ENCODE measurements around the gene RHOT1.
"Not testable (repeated sequence)": the region's sequence is repeated elsewhere in the genome, so short reads cannot be mapped to it uniquely, and the experiment has no call there.

The RHOT1 gene

GRCh38 chr17:32263515-32263914 is 121.2 kb downstream of the RHOT1 start:
- H3K4me1 Mint-ChIP-seq: peaks cover 17% of the 10 kb centered on the region
- H3K27me3 Mint-ChIP-seq: peaks cover 32% of the 10 kb centered on the region
- H3K27ac Mint-ChIP-seq: peak overlapping the region; percentile 46
- H3K4me3 Mint-ChIP-seq, H3K9me3 Mint-ChIP-seq, H3K36me3 Mint-ChIP-seq: not testable (repeated sequence)

GRCh38 chr17:32264140-32264799 is 122.0 kb downstream of the RHOT1 start:
- no peaks in the 10 kb centered on the region for H3K9me3 Mint-ChIP-seq
- peak overlapping the region; percentile 63 for H3K4me3 Mint-ChIP-seq
- no peaks in the 10 kb centered on the region for H3K36me3 Mint-ChIP-seq
- peak overlapping the region; percentile 46 for H3K27ac Mint-ChIP-seq
- peaks cover 34% of the 10 kb centered on the region for H3K27me3 Mint-ChIP-seq
- H3K4me1 Mint-ChIP-seq: peaks cover 17% of the 10 kb centered on the region

GRCh38 chr17:32264823-32265191 is 122.5 kb downstream of the RHOT1 start:
- Mint-ChIP-seq H3K4me3 (peak overlapping the region; percentile 63), H3K27me3 (peaks cover 37% of the 10 kb centered on the region), H3K27ac (no peak overlapping the region)

GRCh38 chr17:32265192-32265923 is 123.1 kb downstream of the RHOT1 start, which contains the start of gene RHBDL3:
Gene RHBDL3, plus strand, starts transcription at chr17:32265832. Its CDS starts 358 bp downstream, at chr17:32266190.
- Mint-ChIP-seq H3K4me3 (peak within 1 kb of the TSS; percentile 79), H3K36me3 (no peaks in the 10 kb centered on the region), H3K27me3 (peaks cover 37% of the 10 kb centered on the region), H3K9me3 (no peaks in the 10 kb centered on the region), H3K27ac (no peak within 1 kb of the TSS), H3K4me1 (peaks cover 17% of the 10 kb centered on the region)

More at GRCh38 chr17:32264823-32265191, 122.5 kb downstream of the RHOT1 start:
- H3K36me3 Mint-ChIP-seq: no peaks in the 10 kb centered on the region
- H3K4me1 Mint-ChIP-seq: peaks cover 17% of the 10 kb centered on the region
- H3K9me3 Mint-ChIP-seq: no peaks in the 10 kb centered on the region

GRCh38 chr17:32266051-32266388 is 123.7 kb downstream of the RHOT1 start:
- Mint-ChIP-seq H3K27ac (no peak overlapping the region), H3K4me1 (peaks cover 17% of the 10 kb centered on the region), H3K9me3 (no peaks in the 10 kb centered on the region), H3K36me3 (no peaks in the 10 kb centered on the region), H3K27me3 (peaks cover 37% of the 10 kb centered on the region), H3K4me3 (no peak overlapping the region)

GRCh38 chr17:32266389-32267301 is 124.3 kb downstream of the RHOT1 start:
- H3K36me3 Mint-ChIP-seq: no peaks in the 10 kb centered on the region
- peak overlapping the region; percentile 79 for H3K4me3 Mint-ChIP-seq
- peaks cover 37% of the 10 kb centered on the region for H3K27me3 Mint-ChIP-seq
- peaks cover 17% of the 10 kb centered on the region for H3K4me1 Mint-ChIP-seq
- H3K27ac Mint-ChIP-seq: no peak overlapping the region
- H3K9me3 Mint-ChIP-seq: no peaks in the 10 kb centered on the region

GRCh38 chr17:32267690-32268205 is 125.4 kb downstream of the RHOT1 start:
- Mint-ChIP-seq H3K36me3 (no peaks in the 10 kb centered on the region), H3K27me3 (peaks cover 33% of the 10 kb centered on the region), H3K9me3 (no peaks in the 10 kb centered on the region), H3K4me3 (peak overlapping the region; percentile 81), H3K4me1 (peaks cover 17% of the 10 kb centered on the region), H3K27ac (peak overlapping the region; percentile 75)

GRCh38 chr17:32268734-32269288 is 126.5 kb downstream of the RHOT1 start:
- Mint-ChIP-seq H3K27ac (no peak overlapping the region), H3K4me3 (no peak overlapping the region), H3K4me1 (peaks cover 17% of the 10 kb centered on the region), H3K36me3 (no peaks in the 10 kb centered on the region), H3K9me3 (no peaks in the 10 kb centered on the region), H3K27me3 (peaks cover 29% of the 10 kb centered on the region)

- no peak overlapping the region for H3K4me3 Mint-ChIP-seq
- peaks cover 17% of the 10 kb centered on the region for H3K4me1 Mint-ChIP-seq
- no peaks in the 10 kb centered on the region for H3K9me3 Mint-ChIP-seq
- no peak overlapping the region for H3K27ac Mint-ChIP-seq
- H3K36me3 Mint-ChIP-seq: no peaks in the 10 kb centered on the region
- peaks cover 24% of the 10 kb centered on the region for H3K27me3 Mint-ChIP-seq
These were observed 127.1 kb downstream of the RHOT1 start for GRCh38 chr17:32269377-32269776.

- H3K4me3 Mint-ChIP-seq: no peak overlapping the region
- no peaks in the 10 kb centered on the region for H3K36me3 Mint-ChIP-seq
- H3K27me3 Mint-ChIP-seq: peaks cover 20% of the 10 kb centered on the region
These were observed 129.5 kb downstream of the RHOT1 start for GRCh38 chr17:32271844-32272243.

GRCh38 chr17:32274101-32274500 is 131.8 kb downstream of the RHOT1 start:
- H3K9me3 Mint-ChIP-seq: no peaks in the 10 kb centered on the region
- H3K27me3 Mint-ChIP-seq: peaks cover 7% of the 10 kb centered on the region
- H3K4me3 Mint-ChIP-seq: no peak overlapping the region

More at GRCh38 chr17:32271844-32272243, 129.5 kb downstream of the RHOT1 start:
- H3K27ac Mint-ChIP-seq: no peak overlapping the region
- H3K4me1 Mint-ChIP-seq: peaks cover 11% of the 10 kb centered on the region
- no peaks in the 10 kb centered on the region for H3K9me3 Mint-ChIP-seq

GRCh38 chr17:32274643-32275042 is 132.3 kb downstream of the RHOT1 start:
- H3K27ac Mint-ChIP-seq: no peak overlapping the region
- no peaks in the 10 kb centered on the region for H3K4me1 Mint-ChIP-seq
- no peaks in the 10 kb centered on the region for H3K36me3 Mint-ChIP-seq
- peaks cover 5% of the 10 kb centered on the region for H3K27me3 Mint-ChIP-seq
- no peak overlapping the region for H3K4me3 Mint-ChIP-seq
- H3K9me3 Mint-ChIP-seq: no peaks in the 10 kb centered on the region

More at GRCh38 chr17:32274101-32274500, 131.8 kb downstream of the RHOT1 start:
- H3K27ac Mint-ChIP-seq: no peak overlapping the region
- no peaks in the 10 kb centered on the region for H3K4me1 Mint-ChIP-seq
- H3K36me3 Mint-ChIP-seq: no peaks in the 10 kb centered on the region
